HuH-7.5 (cell line): ENCODE measurements around the gene AJUBA.
A peak's percentile ranks its signal among the peaks of the same experiment; 100 is the strongest.
"Not testable (repeated sequence)": the region's sequence is repeated elsewhere in the genome, so short reads cannot be mapped to it uniquely, and the experiment has no call there.

ENCODE experiments used
- DNase-seq: peaks from one replicate; pipeline ENCODE4 v3.0.0; 2011; ENCODE audit warnings: low spot score

The AJUBA gene

DNA sequence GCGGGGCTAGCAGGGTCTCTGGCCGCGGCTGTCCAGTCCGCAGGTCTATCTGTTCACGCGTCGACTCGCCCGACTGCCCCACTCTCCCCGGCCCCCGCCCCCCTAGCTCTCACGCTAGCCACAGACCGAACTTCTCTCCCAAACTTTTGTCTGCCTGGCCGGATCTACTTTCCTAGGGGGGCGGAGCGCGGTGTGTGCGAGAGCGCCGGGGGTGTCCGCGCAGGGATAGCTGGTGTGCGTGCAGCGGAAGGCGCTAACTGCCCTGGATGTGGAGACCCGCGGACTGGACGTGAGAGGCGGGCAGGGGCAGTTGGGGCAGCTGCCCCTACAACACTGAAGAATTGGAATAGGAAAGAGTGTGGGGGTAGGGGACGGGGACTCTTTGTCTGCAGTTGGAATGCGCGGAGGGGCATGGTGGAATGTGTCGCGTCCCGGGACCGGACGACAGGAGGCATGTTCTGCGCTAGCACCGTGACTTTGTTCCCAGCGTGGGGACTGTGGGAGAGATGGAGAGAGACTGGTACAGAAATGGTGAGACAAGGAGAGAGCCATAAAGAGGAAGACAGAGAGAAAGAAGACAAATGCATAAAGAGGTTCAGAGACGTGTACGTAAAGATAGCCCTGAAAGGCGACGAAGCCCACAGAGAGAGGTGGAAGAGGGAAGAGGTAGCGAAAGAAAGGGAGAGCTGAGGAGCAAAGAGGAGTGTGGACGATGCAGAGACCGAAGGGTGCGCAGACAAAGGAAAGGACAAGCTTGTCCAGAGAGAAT is at the start of gene AJUBA:
Gene AJUBA, minus strand, starts transcription at position 75 of the 769 bp plus-strand sequence. CDS start 285 bp downstream, outside the sequence.
- peak; percentile 97 for DNase-seq

DNA sequence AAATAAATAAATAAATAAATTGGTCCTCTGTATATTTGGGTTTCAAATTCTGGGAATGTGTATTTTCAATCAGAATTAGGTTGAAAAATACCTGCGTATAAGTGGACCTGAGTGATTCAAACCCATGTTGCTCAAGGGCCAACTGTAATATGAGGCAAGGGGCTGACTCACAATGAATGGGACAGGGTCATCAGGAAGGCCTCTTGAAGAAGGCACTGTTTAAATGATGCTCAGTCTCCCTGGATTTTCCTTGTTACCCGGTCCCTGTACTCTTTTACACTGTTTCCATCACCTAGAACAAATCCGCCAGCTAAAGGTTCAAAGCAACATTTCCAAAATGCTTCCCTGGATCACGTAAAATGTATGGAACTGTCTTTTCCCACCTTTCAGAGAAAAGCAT is 48.6 kb upstream of the AJUBA start:
- DNase-seq, result no peak

DNA sequence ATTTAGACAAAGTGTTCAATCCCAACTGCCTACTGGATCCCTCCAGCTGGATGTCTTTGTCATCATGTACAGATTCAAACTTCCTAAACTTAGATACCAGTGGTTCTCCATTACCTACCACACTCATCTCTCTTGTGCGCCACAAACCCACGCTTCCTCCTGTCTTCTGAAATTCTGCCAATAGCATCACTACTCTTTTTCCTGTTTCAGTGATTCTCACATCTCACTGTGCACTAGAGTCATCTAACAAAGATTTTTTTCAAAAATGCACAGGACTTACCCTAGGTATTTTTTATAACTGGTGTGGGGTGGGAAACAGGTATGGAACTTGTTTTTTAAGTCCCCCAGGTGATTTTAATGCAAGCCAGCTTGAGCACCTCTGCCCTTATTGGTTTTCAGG is 46.4 kb upstream of the AJUBA start:
- DNase-seq, result no peak

DNA sequence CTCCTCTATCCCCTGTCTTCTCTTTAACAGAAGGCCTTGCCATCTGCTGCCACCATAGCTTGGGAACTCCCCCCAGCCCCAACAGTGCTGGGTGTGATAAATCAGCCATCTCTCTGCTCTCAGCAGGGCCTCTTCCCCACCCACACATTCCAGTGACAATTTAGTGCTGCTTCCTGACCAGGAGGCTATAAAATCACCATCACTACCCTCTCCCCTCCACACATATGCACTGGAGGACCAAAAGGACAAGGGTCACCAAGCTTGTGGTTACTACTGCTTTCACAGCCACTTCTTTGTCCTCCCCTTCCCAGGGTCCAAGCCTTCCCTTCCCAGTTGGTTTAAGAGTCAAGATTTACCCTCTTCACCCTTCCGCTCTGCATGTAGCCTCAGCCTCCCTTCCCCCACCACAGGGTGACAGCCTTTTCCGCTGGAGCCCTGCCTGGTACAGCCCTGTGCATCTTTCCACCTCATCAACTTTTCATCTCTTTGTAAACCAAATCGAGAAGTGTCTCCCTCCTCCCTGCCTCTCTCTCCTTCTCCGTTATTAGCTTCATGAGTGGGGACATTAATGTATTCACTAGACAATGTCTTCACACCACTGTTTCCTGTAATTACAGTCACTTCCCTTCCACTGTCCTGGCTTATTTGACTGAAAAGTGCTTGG is 42.9 kb upstream of the AJUBA start:
- no peak for DNase-seq

DNA sequence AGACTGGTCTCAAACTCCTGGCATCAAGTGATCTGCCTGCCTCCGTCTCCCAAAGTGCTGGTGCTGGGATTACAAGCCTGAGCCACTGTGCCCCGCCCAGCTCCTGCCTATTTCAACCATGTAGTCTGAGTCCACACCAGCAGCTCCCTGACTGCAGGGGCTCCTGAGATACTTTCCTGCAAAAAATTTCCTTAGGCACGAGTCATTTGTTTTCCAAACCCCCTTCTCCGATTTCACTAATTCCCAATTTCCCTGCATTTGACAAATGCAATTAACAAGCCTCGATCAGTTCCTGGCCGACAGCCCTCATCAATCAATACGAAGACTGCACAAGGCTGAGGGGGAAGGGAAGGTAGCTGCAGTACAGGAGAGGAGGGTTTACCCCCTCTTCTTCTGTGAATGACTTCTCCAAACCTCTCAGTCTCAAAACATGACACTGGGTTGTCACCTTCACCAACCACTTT is 42.3 kb upstream of the AJUBA start:
- no peak for DNase-seq

DNA sequence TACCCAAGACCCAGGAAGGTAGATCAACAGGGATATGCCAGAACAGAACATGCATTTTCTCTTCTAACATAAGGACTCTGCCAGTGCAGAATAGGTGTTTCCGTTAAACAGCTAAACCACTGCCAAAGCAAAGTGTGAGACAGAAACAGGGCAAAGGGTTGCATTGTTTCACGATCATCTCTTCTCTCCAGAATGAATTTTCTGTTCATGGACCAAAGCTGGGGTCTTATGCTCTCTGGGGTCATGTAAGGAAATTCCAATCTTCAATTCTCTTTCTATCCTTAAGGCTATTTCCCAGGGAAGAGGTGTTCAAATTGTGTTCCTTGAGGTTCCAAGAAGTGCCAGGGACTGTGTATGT is 41.4 kb upstream of the AJUBA start:
- DNase-seq, result no peak

DNA sequence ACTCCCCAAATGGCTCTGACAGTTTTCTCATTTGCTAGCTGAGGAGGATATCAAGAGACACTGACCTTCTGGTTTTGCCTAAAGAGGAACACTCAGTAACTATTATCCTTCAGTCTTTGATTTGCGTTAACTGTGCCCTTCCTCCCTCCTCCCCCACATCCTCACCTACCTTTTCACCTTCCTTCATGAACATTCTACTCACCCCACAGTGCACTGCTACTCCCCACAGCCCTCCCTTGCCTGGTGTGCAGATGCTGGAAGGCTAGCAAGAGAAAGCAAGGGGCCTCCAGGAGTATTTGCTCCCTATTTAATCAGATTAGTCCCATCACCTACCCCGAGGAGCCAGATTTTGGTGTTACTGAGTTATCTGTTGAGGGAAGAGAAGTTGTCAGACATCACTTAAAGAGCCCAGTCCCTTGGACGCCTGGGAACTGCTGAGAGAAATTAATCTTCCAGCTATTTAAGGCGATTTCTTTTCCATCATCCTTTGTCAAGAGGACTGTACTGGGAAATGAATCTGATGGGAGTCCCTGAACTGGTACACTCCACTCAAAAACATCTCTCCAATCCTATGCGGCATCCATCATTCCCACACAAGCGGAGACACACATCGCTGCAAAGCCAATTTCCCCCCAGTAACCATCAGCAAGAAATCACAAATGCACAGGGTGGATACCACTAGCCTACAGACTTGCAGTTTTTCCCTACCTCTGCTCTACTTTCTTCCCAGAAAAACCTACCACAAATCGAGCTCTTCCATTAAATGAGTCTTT is 40.9 kb upstream of the AJUBA start:
- DNase-seq, result no peak

DNA sequence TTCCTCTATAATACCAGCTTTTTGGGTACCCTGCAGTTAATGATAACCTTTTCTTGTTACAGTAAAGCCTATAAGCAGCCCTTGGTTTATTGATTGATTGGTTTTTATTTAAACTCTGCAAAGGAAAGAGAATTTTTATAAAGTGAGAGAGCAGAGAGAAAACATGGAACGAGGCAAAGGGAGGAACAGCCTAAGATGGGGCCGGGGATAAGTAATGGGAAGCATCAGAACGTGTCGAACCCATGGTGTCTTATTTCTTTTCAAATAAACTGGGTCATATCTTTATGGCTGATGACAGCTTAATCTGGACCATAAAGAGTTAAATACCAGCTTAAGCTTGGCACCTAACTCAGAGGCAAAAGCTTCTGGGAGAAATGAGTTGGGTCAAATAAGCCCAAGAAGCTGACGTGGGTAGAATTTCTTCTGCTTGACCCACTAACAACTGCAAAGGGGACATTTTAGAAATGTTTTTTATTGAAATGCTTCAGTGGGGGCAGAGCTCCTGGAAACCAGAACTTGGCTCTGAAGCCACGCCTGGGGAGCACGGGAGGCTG is 39.6 kb upstream of the AJUBA start:
- no peak for DNase-seq

DNA sequence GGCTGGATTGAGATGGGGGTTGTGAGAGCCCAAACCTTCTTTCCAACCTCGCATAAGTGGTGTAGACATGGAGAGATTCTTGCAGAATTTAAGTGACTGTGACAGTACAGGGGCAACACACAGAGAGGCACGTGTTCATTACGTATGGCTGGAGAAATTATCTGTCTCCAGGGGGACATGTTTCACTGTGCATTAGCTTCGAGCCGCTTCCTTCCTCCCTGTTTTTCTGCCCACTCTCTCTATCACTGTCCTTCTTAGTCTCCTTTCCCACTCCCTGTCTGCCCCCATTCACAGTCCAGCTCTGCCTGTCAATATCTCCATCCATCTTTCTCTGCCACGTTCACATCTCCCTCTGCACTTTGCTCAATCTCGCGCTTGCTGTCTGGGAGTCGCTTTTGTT is 39.1 kb upstream of the AJUBA start:
- DNase-seq, result no peak

DNA sequence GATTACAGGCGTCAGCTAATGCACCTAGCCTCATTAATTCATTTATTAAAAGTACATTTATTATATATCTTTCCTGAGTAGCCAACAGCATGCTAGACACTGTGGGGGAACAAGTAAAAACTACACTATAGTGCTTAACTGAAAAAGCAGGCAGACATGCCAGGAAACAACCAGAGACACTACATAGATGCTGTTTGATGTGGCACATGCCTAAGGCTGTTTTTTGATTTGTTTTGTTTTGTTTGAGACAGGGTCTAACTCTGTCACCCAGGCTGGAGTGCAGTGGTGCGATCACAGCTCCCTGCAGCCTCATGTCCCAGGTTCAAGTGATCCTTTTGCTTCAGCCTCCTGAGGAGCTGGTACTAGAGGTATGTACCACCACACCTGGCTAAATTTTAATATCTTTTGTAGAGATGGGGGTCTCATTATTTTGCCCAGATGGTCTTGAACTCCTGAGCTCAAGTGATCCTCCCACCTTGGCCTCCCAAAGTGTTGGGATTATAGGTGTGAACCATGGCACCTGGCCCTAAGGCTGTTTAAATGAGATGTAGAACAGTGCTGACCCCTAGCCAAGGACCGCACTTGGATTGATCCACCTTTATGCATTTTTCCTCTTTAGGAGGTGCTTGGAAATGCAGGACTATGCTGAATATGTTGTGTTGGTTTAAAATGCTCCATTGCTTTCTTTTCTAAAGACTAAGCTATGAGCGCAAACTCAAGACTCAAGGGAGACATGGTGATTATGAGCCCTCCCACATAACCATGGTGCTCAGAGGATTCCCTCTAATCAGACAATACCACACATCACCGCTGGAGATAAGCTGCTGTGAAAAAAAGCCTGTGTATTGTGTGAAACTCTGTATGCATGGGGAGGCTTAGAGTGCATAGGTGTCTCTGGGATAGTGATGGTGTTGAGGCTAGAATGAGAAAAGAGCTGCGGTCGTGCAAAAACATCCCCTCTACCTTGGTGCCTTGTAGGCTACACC is 38.1 kb upstream of the AJUBA start:
- DNase-seq, result no peak

DNA sequence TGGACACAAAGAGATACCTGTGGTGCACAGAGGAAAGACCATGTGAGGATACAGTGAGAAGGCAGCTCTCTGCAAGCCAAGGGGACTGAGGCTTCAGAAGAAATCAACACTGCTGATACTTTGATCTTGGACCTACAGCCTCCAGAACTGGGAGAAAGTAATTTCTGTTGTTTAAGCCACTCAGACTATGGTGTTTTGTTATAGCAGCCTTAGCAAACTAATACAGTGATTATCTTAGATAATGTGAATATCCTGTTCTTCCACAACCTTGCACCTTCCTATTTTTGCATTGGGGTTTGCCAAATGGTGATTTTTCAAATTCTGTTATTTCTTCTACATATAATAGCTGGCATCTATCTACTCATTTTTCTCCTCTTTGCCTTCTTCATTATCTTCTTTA is 35.8 kb upstream of the AJUBA start:
- DNase-seq, result no peak

DNA sequence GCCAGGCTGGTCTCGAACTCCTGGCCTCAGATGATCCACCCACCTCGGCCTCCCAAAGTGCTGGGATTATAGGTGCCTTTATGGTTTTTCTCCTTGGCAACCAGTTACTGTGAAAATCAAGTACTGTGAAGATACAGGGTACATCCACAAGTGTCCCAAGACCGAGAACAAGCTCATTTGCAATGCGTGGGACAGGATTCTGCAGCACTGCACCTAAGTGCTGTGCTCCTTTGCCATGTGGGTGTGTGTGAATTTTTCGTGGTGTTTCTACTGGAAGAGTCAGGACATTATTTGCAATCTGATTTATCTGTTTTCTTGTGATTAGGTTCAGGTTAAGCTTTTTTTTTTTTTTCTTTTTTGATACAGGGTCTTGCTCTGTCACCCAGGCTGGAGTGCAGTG is 34.7 kb upstream of the AJUBA start:
- DNase-seq, result no peak

DNA sequence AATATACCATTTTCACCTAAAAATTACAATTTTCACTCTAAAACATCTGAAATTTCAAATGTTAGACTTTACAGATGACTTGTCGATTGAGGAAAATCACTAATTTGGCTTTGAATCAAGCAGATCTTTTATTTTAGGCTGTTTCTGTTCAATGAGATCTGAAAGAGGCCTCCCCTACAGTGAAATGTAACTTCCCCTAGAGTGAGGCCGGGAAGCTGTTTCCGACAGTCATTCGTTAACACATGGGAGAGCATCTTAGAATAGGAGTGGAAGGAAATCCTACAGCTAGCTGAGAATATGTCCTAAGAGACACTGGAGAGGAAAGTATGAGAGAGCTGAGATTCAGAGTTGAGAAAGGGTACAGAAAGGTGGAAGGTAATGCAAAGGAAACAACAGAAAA is 33.3 kb upstream of the AJUBA start:
- no peak for DNase-seq

DNA sequence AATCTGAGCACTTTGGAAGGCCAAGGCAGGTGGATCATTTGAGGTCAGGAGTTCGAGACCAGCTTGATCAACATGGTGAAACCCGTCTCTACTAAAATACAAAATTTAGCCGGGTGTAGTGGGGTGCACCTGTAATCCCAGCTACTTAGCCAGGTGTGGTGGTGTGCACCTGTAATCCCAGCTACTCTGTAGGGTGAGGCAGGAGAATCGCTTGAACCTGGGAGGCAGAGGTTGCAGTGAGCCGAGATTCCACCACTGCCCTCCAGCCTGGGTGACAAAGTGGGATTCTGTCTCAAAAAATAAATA is 31.4 kb upstream of the AJUBA start:
- not testable (repeated sequence) for DNase-seq

DNA sequence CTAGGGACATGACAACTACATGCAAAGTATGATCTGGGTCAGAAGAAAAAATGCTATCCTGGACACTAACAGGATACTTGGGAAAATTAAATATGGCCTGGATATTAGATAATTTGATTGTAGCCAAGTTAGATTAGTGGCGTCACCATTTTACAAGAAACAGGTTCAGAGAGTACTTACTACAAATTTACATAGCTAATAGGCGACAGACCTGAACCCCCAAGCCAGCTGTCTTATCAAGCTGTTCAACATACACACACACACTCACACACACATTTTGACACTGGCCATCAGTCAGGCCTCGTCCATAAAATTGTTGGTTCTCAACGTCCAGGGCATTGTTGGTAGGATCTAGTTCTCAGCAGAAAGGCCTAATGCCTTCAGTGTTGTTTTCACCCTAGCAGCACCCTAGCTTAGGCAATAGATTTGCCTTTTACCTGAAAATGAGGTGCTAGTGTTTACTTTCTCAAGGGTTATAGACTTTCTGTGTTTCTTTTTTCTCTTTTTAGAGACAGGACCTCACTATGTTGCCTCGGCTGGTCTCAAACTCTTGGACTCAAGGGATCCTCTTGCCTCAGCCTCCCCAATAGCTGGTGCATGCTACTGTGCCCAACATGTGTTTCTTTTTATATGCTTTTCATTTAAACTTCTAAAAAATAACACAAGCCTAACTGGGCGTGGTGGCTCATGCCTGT is 30.9 kb upstream of the AJUBA start:
- DNase-seq, result no peak

DNA sequence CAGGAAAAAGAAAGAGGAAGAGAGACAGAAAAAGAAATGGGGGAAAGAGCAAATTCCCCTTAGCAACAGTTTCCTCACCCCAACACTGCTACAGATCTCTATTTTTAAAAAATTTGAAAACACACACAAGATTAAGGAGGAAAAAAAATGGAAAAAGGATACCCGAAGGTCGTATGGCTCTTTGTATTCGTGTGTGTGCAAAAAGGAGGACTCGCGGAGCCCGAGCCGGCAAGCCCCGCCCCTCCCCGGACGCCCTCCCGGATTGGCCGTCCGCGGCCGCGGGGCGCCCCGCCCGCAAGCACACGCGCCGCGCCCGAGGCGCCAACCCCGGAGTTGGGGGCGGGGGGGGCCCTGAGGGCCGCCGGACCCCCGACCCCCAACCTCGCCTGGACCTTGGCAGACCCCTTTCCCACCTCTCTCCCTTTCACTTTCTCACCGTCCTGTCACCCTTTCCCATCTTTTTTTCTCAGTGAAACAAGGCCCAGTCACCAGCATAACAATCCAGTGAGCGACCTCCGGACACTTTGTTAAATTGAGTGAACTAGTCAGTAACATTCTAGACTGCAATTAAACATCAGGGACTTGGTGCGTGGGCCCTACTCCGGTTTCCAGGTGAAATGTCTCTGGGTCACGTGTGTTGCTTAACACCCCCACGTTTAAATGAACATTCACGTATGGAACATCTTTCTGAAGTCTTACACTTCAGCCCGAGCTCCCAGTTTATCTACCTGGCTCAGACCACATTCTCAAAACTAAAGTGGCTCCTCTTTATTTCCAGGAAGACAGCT is 27.8 kb upstream of the AJUBA start, which contains the start of gene C14orf93:
Gene C14orf93, minus strand, starts transcription at position 205 of the 788 bp plus-strand sequence. CDS start 11,120 bp downstream, outside the sequence.
- peak; percentile 79 for DNase-seq

DNA sequence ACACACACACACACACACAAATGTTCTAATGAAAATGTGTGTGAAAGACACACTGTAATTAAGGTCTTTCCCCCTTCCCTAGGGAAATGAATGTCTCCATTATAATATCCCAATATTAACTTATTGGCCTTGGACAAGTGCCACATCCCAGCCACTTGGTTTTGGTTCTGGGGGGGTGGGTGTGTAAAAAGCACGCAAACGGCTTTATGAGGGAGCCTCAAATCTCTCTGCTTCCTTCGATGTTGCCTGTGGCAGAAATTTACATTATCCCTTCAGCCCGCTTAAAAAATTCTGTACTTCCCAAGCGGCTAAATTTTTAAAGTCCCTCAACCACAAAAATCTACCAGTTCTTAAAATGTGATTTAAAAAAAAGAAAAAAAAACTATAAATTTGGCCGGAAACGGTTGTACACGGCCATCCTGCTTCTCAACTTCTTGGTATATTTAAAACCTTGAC is 27.2 kb upstream of the AJUBA start:
- no peak for DNase-seq

DNA sequence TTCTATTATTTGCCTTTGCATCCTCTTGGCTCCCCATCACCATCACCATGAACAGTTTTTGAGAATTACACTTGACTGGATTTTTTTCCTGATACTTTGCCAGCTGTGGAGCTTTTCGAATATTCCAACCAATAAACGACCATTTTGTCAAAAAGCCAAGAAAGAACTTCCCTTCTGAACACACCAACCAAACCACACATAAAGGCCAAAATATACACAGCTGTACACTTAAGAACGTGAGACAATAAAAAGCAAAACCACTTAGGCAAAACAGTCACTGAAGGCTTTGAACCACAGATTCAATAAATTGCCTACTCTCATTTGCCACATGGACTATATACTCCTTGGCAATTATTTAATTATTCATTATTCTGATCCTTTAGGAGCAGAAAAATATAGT is 26.5 kb upstream of the AJUBA start:
- no peak for DNase-seq

DNA sequence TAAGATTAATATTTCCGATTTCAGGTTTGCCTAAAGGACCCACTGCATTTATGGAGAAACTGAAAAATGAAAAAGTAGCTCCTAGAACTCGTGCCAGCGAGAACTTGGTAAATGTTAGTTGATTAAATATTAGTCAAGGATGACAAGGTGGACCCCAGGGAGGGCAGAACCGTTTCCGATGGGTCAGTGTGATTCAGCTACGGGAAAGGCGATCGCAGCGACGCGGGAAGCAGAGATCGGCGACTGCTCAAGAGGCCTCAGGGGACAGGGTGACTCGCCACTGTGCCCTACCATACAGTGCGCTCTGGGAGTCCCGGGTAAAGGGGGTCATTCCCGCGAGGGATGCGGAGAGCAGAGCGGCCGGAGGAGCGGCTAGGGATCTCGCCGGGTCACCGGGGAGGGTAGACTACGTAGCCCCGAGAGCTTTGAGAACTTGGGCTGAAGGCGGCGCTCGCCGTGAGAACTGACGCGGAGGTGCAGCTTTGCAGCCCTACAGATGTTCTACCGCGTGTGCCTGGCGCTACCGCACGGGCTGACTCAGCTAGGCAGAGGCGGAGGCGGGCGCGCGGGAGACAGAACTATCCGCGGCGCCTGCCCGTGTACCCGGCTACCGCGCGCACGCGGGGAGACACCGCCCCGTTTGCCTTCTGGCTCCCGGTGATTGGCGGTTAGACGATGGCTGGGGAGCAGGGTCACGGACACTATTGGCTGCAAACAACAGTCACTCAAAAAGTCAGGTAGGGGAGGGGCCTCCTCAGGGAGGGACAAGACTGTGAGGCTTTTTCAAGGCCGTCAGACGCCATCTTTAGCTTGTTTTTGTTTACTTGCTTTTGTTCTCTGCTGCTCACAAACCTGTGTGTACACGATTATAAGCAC is 24.4 kb upstream of the AJUBA start:
- DNase-seq, result peak; percentile 98
